HG02642 (cell line): Measurements from ENCODE around the gene SLC25A28.
"Not testable (repeated sequence)": the region's sequence is repeated elsewhere in the genome, so short reads cannot be mapped to it uniquely, and the experiment has no call there.

Experiments
- ATAC-seq: cut with Tn5 transposase; IDR thresholded peaks from one replicate; pipeline ENCODE4 v1.9.1; 2021; ENCODE audit warnings: mild to moderate bottlenecking; ENCODE audit not compliant: unreplicated experiment, poor library complexity

Gene SLC25A28

DNA sequence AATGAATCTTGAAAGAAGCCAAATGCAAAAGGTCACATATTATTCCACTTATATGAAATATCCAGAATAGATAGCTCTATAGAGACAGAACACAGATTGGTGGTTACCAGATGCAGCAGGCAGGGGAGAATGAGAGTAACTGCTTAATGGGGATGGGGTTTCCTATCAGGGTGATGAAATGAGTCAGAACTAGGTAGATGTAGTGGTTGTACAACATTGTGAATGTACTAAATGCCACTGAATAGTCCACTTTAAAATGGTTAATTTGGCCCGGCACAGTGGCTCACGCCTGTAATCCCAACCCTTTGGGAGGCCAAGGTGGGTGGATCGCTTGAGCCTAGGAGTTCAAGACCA is 9.4 kb upstream of the SLC25A28 start:
- no peak for ATAC-seq

DNA sequence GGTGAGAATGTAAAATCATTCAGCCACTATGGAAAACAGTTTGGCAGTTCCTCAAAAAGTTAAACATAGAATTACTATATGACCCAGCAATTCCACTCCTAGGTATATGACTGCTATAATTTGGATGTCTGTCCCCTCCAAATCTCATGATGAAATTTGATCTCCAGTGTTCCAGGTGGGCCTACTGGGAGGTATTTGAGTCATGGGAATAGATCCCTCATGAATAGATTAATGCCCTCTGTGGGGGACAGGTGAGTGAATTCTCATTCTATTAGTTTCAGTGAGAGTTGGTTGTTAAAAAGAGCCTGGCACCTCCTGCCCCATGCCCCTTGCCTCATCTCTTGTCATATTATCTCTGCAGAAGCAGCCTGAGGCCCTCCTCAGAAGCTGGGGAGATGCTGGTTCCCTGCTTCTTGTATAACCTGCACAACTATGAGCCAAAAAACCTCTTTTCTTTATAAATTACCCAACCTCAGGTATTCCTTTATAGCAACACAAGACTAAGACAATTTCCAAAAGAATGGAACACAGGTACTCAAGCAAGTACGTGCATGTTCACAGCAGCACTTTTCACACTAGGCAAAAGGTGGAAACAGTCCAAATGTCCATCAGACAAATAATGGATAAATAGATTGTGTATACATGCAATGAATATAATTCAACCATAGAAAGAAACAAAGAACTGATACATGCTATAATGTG is 8.8 kb upstream of the SLC25A28 start:
- ATAC-seq = no peak

DNA sequence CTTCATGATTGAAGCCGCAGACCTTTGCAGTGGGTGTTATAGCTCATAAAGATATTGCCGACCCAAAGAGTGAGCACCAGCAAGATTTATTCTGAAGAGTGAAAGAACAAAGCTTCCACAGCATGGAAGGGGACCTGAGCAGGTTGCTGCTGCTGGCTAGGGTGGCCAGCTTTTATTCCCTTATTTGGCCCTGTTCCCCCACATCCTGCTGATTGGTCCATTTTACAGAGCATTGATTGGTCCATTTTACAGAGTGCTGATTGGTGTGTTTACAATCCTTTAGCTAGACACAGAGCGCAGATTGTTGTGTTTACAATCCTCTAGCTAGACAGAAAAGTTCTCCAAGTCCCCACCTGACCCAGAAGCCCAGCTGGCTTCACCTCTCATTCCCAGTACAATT is 4.9 kb upstream of the SLC25A28 start:
- ATAC-seq = not testable (repeated sequence)

DNA sequence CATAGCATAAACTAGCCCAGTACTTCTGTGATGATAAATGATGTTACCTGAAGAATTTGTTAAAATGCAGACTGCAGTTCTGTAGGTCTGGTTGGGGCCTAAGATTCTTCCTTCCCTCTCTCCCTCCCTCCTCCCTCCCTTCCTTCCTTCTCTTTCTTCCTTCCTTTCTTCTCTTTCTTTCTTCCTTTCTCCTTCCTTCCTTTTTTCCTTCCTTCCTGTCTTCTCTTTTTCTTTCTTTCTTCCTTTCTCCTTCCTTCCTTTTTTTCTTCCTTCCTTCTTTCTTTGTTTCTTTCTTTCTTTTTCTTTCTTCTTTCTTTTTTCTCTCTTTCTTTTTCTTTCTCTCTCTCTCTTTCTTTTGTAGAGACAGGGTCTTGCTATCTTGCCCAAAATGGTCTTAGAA is 3.7 kb upstream of the SLC25A28 start:
- no peak for ATAC-seq

DNA sequence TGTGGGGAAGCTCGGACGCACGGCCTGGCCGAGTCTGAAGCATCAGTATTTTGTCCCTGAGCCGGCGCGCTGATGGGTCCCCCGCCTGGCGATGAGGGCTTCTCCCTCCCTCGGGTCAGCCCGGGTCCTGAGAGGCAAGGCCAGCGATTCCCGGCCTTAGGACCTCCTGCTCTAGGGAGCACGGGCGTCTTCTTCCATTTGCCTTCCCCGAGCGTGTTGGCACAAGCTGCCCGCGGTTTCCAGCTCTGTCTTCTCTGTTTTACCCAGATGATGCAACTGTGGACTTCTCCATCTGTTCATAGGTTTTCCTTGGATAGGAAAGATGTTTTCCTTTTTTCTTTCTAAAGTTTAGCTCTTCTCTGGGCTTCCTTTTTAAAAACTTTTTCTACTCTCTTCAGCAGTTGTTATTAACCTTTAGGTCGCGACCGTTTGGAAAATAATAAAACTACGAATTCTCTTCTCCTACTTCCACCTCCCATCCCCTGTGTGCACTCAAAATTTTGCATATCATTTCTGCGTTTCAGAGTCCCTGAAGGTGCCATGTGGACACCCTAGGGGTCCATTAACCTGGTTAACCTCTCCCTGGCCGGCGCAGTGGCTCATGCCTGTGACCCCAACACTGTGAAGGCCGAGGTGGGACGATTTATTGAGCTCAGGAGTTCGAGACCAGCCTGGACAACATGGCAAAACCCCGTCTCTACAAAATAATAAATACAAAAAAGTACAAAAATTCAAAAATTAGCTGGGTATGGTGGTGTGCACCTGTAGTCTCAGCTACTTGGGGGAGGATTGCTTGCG is 1.4 kb upstream of the SLC25A28 start:
- ATAC-seq = no peak

DNA sequence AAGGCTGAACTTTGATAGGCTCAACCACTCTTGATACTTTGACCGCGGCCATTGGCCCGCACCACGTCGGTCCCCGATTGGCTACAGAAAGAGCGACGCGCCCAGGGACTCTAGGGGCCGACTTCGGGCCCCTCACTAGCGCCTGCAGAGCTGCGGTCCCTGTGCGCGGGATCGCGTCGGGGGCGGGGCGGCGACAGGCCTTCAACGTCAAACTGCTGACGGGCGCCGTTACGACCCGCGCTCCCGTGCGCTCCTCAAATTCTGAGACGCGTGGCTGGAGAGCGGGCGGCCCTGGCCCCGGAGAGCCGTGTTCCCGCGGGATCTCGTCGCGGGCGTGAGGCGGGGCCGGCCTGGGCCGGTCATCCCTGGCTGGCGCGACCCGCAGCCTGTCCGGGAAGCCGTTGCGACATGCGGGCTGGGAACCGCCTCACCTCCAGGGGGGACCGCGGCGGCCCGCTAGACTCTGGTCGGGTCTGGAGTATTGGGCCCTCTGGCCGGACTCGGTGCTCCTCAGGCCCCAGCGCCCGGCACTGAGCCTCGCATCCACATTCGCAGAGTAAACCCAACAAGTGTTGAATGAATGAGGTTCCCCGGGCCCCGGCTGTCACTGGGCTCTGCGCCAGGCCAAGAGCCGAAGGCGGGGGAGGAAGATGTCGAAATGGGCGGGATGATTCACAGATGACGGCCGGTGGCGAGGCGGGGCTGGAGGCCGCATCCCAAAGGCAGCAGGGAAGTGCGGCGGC is 643 bp upstream of the SLC25A28 start:
- peak; percentile 88 for ATAC-seq

DNA sequence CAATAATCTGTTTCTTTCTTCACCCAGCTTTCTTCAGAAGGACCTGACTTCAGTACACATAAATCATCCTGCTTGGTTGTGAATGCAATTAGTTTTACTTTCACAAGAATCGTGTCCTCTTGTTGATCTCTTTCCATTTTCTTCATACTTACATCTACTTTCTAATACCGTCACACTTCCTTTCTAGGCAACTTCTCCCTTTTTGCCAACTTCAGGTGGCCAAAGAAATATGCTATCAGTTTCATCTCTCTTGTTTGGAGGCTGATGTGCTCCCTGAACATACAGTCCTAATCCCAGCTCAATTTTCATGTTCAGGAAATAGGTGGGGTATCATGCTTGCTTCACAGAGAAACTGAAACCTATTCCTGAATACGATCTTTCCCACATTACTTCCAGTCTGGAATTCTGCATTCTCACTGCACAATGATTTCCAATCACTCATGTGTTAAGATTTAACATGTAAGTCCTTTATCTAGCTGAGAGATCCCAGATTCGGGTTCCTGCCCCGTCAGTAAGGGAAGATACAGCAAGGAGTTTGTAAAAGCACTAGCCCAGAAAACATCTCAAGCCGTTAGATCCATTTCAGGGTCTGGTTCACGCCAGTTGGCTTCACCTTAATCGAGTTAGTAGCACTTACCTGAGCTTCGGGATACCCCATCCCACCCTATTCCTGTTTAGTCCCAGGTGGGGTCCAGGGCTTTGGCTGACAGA is 994 bp downstream of the SLC25A28 start:
- ATAC-seq = no peak

DNA sequence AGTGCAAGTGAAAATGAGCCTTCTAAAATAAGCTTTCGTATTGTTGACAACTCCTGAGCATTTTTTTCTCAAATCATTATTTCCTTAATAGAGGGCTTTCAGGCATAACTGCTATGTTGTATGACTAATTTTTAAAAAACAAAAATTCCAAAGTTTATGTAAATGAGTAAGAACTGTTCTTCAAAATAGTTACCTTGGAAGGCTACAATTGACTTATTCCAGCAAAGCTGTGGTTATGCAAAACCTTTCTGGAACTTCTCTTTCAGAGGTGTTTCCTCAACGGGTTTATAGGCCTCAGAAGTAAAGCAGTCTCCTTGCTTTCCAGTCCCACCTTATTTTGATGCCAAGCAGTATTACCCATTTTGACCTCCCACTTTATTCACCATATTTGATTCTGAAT is 2.5 kb downstream of the SLC25A28 start:
- no peak for ATAC-seq

DNA sequence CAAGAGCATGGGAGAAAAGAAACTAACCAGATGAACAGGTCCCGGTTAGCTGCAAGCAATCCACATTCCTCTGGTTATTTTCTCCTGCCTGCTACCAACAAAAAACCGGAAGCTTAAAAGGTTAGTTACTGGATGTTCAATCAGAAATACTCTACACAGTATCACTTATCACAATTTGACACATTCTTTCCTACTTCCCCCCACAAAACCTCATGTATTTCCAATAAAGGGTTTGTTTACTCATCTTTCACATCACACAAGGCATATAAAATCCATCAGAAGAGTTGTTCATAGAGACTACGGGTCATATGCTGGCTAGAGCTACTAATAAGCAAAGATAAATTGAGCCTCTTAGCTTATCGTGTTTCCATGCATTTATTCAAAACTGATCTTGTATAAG is 4.8 kb downstream of the SLC25A28 start:
- ATAC-seq = no peak

DNA sequence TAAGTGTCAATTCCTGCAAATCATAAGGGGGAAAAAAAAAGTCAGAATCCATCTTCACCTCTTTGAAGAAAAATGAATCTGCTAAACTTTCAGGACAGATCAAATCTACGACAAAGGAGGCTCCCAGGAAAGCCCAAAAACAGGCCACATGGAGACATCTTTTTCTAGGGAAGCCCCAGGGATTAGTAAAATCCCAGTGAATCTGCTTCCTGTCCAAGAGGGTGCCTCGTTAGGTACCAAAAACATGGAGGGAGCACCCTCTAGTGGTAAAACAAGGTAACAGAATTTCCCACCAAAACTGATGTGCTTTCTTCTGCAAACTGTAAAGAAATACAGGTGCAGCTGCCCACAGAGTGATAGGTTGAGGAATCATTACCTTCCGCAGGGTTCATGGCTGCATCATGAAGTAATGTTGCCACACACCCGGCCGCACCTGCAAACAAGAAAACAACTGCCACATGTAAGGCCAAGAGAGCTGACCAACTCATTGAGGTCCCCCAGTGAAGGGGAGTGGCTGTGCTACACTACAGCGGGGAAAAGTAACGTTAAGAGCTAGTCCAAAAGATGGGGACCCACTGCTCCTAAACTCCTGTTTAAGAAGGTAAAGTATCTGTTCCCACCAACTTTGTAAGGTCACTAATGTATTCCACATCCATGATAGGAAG is 7.9 kb downstream of the SLC25A28 start:
- no peak for ATAC-seq

DNA sequence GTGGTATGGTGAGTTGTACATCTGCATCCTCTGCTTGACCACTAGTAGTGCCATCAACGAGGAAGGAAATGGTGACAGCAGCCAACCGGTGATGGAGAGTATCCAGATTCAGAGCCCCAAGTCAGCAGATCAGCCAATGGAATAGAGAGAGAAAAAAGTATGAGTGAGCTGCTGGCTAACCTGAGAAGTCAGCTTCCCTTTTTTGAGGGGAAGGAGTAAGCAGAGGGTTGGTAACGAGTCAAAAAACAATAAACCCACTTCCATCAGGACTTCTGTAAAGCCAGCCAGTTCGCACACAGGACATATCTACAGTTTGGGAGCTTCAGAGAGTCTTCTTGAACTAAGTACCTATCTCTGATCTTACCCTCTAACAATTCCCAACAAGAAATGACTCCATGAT is 8.9 kb downstream of the SLC25A28 start:
- no peak for ATAC-seq

DNA sequence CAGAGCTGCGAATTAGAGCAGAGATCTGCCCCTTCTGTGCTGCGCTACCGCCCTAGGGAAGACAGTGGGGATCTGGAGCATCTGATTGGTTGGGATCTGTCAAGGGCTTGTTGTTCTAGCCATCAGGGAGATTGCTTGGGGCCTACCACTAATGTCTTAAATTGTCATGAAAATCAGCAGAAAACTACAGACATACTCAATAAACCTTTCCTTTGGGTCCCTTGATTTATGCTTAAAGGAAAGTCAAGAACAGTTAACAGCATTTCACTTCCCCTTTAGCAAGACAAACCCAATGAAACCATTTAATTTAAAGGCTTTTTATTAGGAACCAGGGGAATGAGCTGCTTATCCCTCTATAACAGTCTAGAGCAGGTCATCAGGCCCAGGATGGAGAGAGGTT is 10.0 kb downstream of the SLC25A28 start:
- ATAC-seq = no peak

DNA sequence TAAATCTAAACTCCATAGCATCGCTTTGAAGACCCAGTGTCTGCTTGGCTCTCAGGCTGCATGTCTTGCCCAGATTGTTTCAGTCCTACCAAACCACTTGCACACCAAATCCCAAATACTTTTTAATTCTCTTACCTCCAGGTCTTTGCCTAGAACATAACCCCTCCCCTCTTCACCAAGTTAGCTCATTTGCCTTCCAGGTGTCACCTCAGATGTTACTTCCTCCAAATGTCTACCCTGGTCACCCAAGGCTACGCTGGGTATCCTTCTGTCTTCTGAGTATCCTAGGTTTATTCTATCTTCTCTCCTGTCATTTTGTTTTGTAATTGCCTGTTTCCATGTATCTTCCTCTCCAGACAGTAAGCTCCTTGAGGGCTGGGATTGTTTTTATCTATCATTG is 11.1 kb downstream of the SLC25A28 start:
- ATAC-seq = no peak

DNA sequence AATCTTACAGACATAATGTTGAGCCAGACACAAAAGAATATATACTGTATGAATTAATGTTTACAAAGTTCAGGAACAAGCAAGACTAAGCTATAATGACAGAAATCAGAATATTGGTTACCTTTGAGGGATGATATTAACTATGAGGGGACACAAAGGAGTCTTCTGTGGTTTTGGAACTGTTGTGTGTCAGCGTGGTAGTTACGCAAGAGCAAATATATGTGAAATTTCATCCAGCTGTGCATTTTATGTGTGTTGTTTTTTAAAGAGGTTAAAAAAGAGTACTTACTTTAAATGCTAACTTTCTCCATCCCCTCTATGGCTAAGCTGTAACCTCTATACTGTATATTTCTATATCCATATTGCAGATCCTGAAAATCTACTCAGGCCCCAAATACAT is 14.9 kb downstream of the SLC25A28 start:
- no peak for ATAC-seq

DNA sequence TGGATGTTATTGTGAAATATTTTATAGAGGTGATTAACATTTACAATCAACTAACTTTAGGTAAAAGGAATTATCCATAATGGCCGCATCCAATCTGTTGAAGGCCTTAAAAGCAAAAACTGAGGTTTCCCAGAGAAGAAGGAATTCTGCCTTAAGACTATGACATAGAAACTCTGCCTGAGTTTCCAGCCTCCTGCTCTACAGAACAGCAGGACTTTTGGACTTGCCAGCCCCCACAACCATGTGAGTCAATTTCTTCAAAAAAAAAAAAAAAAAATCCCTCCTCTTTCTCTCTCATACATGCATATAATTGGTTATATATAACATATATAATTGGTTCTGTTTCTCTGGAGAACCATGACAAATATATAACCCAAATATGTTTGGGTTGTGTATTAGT is 15.4 kb downstream of the SLC25A28 start:
- ATAC-seq = no peak

DNA sequence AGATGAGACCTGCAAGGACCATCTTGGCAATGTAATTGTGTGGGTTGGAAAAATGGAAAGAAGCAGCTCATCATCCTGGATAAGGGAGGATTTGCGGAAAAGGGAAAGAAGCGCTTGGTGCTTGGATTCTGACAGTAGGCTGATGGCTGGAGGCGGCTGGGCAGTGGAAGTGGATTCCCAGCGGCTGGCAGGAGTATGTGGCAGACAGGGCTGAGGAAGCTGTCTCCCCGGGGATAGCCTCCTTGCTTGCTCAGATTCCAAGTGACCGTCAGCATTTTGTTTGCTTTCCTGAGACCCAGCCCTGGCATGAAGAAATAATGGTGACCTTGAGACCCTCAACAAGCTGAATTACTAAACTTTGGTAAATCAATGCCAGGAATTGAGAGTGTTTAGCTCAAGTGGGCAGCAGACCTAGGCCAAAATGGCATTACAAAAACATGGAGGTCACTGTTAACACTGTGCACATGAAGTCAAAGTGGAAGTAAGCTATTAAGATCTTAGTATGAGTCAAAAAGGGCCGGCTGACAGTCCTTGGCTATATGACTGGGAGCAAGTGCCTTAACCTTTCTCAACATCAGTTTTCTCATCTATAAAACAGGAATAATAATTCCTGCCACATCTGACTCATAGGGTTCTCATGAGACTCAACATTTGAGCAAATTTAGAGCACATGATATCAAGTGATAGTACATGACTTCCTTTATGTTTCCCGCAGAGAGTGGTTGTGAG is 21.3 kb downstream of the SLC25A28 start:
- no peak for ATAC-seq

DNA sequence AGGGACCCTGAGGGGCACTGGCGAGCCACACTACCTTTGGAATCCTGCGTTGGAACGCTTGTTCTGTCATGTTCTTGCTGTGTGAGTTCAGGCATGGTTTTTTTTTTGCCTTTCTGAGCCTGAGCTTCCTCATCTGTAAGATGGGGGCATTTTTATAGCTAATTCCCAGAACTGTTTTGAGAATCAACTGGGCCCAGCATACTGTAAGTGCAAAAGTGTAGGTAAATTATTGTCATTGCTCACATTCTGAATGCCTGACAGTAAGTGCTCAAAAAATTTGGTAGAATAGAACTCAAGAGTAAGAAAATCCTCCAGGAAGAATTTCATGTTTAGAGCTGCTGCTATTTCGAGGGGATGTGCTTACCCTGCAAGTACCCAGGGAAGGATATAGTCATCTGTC is 22.2 kb downstream of the SLC25A28 start:
- ATAC-seq = no peak

DNA sequence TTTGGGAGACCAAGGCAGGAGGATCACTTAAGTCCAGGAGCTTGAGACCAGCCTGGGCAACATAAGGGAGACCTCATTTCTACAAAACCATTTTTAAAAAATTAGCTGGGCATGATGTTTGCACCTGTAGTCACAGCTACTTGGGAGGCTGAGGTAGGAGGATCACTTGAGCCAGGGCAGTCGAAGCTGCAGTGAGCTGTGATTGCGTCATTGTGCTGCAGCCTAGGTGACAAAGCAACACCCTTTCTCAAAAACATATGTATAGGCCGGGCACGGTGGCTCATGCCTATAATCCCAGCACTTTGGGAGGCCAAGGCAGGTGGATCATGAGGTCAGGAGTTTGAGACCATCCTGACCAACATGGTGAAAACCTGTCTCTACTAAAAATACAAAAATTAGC is 23.5 kb downstream of the SLC25A28 start:
- not testable (repeated sequence) for ATAC-seq

DNA sequence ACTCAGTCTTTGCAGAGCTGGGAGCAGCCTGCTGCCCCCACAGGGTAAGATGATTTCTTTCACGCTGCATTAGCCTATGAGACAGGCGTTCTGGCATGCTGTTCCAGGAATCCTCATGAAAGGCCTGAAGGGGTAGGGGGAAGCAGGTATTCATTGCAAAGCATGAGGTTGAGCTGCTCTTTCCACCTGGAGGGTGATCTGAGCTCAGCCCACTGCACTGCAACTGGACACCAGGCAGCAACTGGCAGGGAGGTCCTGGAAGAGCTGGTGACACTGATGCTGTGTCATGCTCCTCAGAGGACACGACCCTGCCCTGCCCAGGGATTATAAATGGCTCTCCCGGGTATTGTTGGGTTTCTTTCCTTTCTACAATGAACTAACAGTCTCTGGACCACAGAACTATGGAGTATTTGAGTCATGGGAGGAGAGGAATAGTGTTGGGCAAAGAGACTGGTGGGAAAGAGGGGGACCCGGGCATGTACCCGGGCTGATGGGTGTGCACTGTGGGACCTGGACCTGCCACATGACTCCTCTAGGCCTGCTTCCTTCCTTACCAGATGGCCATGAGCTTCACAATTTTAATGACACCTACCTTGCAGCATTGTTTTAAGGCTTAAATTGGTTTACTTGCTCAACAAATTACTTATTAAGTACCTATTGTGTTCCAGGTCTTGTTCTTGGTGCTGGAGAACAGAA is 24.3 kb downstream of the SLC25A28 start:
- ATAC-seq = no peak
